K562 (cell line): ENCODE data around the gene AMER3. TPM values are rescaled to one million over a fixed set of nuclear protein-coding genes. Genes with fewer than 3 reads are reported as not detected.

Experiments used
- CCNT2 ChIP-seq: IDR thresholded peaks from 2 replicates; pipeline ENCODE4 v1.6.1; 2011; ENCODE audit warnings: borderline replicate concordance, low read depth, mild to moderate bottlenecking, moderate library complexity, mixed read lengths, low read length; ENCODE audit not compliant: insufficient read length; ENCODE audit errors: extremely low read depth
- CUX1 ChIP-seq: fragments of 200-800 bp; sonication (Bioruptor generic); IDR thresholded peaks from 2 replicates; pipeline ENCODE4 v1.6.1; 2016; ENCODE audit warnings: missing genetic modification characterization, missing compliant biosample characterization
- CXXC5 ChIP-seq: fragments of 250-450 bp; sonication (Bioruptor Pico); IDR thresholded peaks from 2 replicates; pipeline ENCODE4 v1.8.0; 2022; ENCODE audit warnings: inconsistent platforms, mild to moderate bottlenecking, moderate library complexity
- KDM5B ChIP-seq: fragments of 200-600 bp; sonication (generic); IDR thresholded peaks from 2 replicates; pipeline ENCODE4 v1.6.1; 2012; ENCODE audit warnings: low read depth, mild to moderate bottlenecking, moderate library complexity, low read length, control low read depth, inconsistent platforms; ENCODE audit not compliant: insufficient replicate concordance
- POLR2A ChIP-seq: fragments of 450-650 bp; conservative IDR thresholded peaks from 2 replicates; pipeline ENCODE4 v1.6.1; 2016
- PTRF ChIP-seq: fragments of 450-650 bp; IDR thresholded peaks from 2 replicates; pipeline ENCODE4 v1.6.1; 2016; ENCODE audit warnings: mild to moderate bottlenecking, missing genetic modification characterization, missing compliant biosample characterization
- RBBP5 ChIP-seq: fragments of 200-600 bp; sonication (generic); IDR thresholded peaks from 2 replicates; pipeline ENCODE4 v1.6.1; 2012; ENCODE audit warnings: borderline replicate concordance, mild to moderate bottlenecking, low read length, control low read depth, inconsistent platforms; ENCODE audit not compliant: insufficient read depth, poor library complexity, severe bottlenecking
- TSC22D4 ChIP-seq: fragments of 450-650 bp; IDR thresholded peaks from 2 replicates; pipeline ENCODE4 v1.6.1; 2016; ENCODE audit warnings: missing genetic modification characterization, missing biosample characterization, control low read depth
- ZFX ChIP-seq: sonication (generic); formaldehyde crosslinking; IDR thresholded peaks from 2 replicates; pipeline ENCODE4 v1.8.0; 2022; ENCODE audit warnings: mild to moderate bottlenecking, missing genetic modification reagents, moderate library complexity
- ZKSCAN8 ChIP-seq: fragments of 200-800 bp; sonication (Bioruptor generic); IDR thresholded peaks from 2 replicates; pipeline ENCODE4 v1.6.1; 2016; ENCODE audit warnings: missing genetic modification characterization, missing compliant biosample characterization
- ZNF140 ChIP-seq: fragments of 250-450 bp; sonication (Bioruptor Pico); IDR thresholded peaks from 2 replicates; pipeline ENCODE4 v1.8.0; 2021; ENCODE audit warnings: moderate library complexity, mild to moderate bottlenecking, inconsistent platforms
- polyA plus RNA-seq, 8 experiments: library from polyadenylated mRNA; depleted of rRNA in 4 of 8; stranded (reverse) in 5 of 8; unstranded in 3 of 8; fragments of >200 nt; fragmentation: Nextera tagmentation in 2 of 8; fragmentation: Illumina TruSeq in 1 of 8; extraction: Ambion mirVana in 2 of 8; extraction: Trizol in 1 of 8; gene quantifications; 2 replicates each; pipeline versions ENCODE4 v1.2.1 to v1.2.3, GENCODE V29; 2011 to 2014; ENCODE audit warnings: inconsistent platforms in 1 of 8, missing spikeins in 1 of 8
- total RNA-seq, 7 experiments: library from RNA; depleted of rRNA in 6 of 7; stranded (reverse); fragments of >200 nt in 6 of 7; fragmentation: Illumina TruSeq in 2 of 7; extraction: Trizol in 2 of 7; gene quantifications; 2 replicates each; pipeline versions ENCODE4 v1.2.1 to v1.2.3, GENCODE V29; 2011 to 2021; ENCODE audit warnings: low replicate concordance in 1 of 7

Gene AMER3
- total and polyA plus RNA-seq, 9 of the 15 experiments (the other 6 are each of a cell fraction or from before 2014, with no cell fraction given), result not detected

GRCh38 chr2:130727286-130727924 is 27.9 kb upstream of the AMER3 start (continued):
- TF ChIP-seq CXXC5 (CRISPR knock-in tag) (peak; percentile 72), TSC22D4 (tag) (no peak), RBBP5 (no peak), ZFX (CRISPR knock-in tag) (peak; percentile 81), CCNT2 (peak; percentile 44), KDM5B (peak; percentile 3), PTRF (no peak), POLR2A (peak; percentile 62), ZNF140 (no peak), ZKSCAN8 (no peak), CUX1 (no peak)
